ENCODE results near the gene PDE6D. TPM values are rescaled to one million over a fixed set of nuclear protein-coding genes. Genes with fewer than 3 reads are reported as not detected.
A peak's percentile ranks its signal among the peaks of the same experiment; 100 is the strongest.

Gene PDE6D
- total and polyA plus RNA-seq, 2 of the 13 experiments (the other 11 are each of a cell fraction or from before 2014, with no cell fraction given), result 14.1 to 23.2 TPM

- no peak for TF ChIP-seq FOXA1 (IDR thresholded peaks at IDR 0.05)
- no peak for TF ChIP-seq FOXA1 (CRISPR knock-in tag; IDR thresholded peaks at IDR 0.05)
- no peak for TF ChIP-seq NCOA2 (CRISPR knock-in tag; IDR thresholded peaks at IDR 0.05)
- 0 out of 2 replicates have a peak, but pooled peaks have one; percentile 22 for TF ChIP-seq GATAD1 (CRISPR knock-in tag; IDR thresholded peaks at IDR 0.05)
- TF ChIP-seq TBX3 (IDR thresholded peaks at IDR 0.05; ENCODE audit: borderline replicate concordance), result peak; percentile 61; the same call in 1 of the 2 replicates
- TF ChIP-seq ZNF652 (CRISPR knock-in tag; IDR thresholded peaks at IDR 0.05; ENCODE audit: borderline replicate concordance, low read depth), result no peak
- TF ChIP-seq RBM22 (optimal IDR thresholded peaks at IDR 0.05; ENCODE audit: low read length), result peak; percentile 22
- 0 out of 2 replicates have a peak, but pooled peaks have one; percentile 4 for TF ChIP-seq NR2F6 (IDR thresholded peaks at IDR 0.05)
- no peak for TF ChIP-seq NR2F6 (CRISPR knock-in tag; IDR thresholded peaks at IDR 0.05)
- peak; percentile 33; the same call in 1 of the 2 replicates for TF ChIP-seq SAP130 (CRISPR knock-in tag; IDR thresholded peaks at IDR 0.05; ENCODE audit: low read depth)
- TF ChIP-seq BATF2 (CRISPR knock-in tag; IDR thresholded peaks at IDR 0.05), result no peak
- no peak for TF ChIP-seq MAX (IDR thresholded peaks at IDR 0.05)
- TF ChIP-seq ZNF776 (CRISPR knock-in tag; IDR thresholded peaks at IDR 0.05), result no peak
Measured at GRCh38 chr2:231795525-231796327, 14.6 kb upstream of the PDE6D start (continued).

- Histone ChIP-seq H2AFZ (ENCODE audit: low read length) (no peak overlapping the region), H3K27me3 (ENCODE audit: control insufficient read depth in 1 of 2, insufficient read depth in 2 of 2, low read length in 2 of 2) (no peaks in the 10 kb centered on the region), H3K9ac (ENCODE audit: insufficient read depth, low read depth, low read length) (no peak overlapping the region), H3K4me3 (replicated peaks in 1 of 3; ENCODE audit: insufficient read depth in 1 of 3, low read depth in 2 of 3, low read length in 3 of 3) (no peak overlapping the region), H3K9me3 (ENCODE audit: low read length) (no peaks in the 10 kb centered on the region), H4K20me1 (ENCODE audit: insufficient read depth, low read length) (0 out of 2 replicates have a peak, but pooled peaks cover 3% of the 10 kb centered on the region), H3K4me2 (ENCODE audit: low read depth, low read length) (no peak overlapping the region), H3K27ac (ENCODE audit: extremely low read length, insufficient read depth, low read length) (no peak overlapping the region), H3K36me3 (replicated peaks in 1 of 2; ENCODE audit: control insufficient read depth in 1 of 2, insufficient read depth in 2 of 2, low read length in 2 of 2) (peaks cover 21 to 70% of the 10 kb centered on the region in 2 experiments), H3K4me1 (ENCODE audit: insufficient read depth, low read length) (peaks cover 20% of the 10 kb centered on the region), H3K79me2 (ENCODE audit: insufficient read depth, low read length) (peaks cover 24% of the 10 kb centered on the region)
- FAIRE-seq, result no peak
- 100% methylated on average over 3 of the region's 3 CpGs for WGBS (ENCODE audit: low lambda C conversion rate)
- no TSS peak for BruUV-seq (replicated peaks)
- intact Hi-C loops (cut with micrococcal nuclease; ENCODE audit: unreplicated experiment) (no loop called here), in situ Hi-C loops (cut with HindIII; ENCODE audit: extremely low pct_ligation_motif_present, low pct_unique_long_range_greater_than_20kb) (no loop called here)
- TF ChIP-seq NFIB (CRISPR knock-in tag; IDR thresholded peaks at IDR 0.05; ENCODE audit: borderline replicate concordance) (no peak), HNF1A (IDR thresholded peaks at IDR 0.05; ENCODE audit: low read depth) (no peak), HNF1A (CRISPR knock-in tag; IDR thresholded peaks at IDR 0.05; ENCODE audit: borderline replicate concordance) (no peak), MXD3 (CRISPR knock-in tag; IDR thresholded peaks at IDR 0.05) (no peak), ZNF432 (CRISPR knock-in tag; IDR thresholded peaks at IDR 0.05; ENCODE audit: borderline replicate concordance) (no peak)
- no peak for ATAC-seq
- ChIA-PET POLR2A (interaction anchor here (0.6 kb wide), 1 partner anchor 155 kb away, joined by 3 read pairs; no protein-coding TSS in a partner anchor), CTCF (ENCODE audit: low intra/inter-chr PET ratio, low total read pairs) (no interaction called here)
- no peak for DNase-seq (ENCODE audit: low spot score)
Measured at GRCh38 chr2:231794383-231794782, 13.3 kb upstream of the PDE6D start.
